GM19452 (cell line): Measurements from ENCODE around the gene RSPRY1.

Experiments
- ATAC-seq: cut with Tn5 transposase; IDR thresholded peaks from one replicate; pipeline ENCODE4 v1.9.1; 2021; ENCODE audit not compliant: unreplicated experiment

RSPRY1 gene

DNA sequence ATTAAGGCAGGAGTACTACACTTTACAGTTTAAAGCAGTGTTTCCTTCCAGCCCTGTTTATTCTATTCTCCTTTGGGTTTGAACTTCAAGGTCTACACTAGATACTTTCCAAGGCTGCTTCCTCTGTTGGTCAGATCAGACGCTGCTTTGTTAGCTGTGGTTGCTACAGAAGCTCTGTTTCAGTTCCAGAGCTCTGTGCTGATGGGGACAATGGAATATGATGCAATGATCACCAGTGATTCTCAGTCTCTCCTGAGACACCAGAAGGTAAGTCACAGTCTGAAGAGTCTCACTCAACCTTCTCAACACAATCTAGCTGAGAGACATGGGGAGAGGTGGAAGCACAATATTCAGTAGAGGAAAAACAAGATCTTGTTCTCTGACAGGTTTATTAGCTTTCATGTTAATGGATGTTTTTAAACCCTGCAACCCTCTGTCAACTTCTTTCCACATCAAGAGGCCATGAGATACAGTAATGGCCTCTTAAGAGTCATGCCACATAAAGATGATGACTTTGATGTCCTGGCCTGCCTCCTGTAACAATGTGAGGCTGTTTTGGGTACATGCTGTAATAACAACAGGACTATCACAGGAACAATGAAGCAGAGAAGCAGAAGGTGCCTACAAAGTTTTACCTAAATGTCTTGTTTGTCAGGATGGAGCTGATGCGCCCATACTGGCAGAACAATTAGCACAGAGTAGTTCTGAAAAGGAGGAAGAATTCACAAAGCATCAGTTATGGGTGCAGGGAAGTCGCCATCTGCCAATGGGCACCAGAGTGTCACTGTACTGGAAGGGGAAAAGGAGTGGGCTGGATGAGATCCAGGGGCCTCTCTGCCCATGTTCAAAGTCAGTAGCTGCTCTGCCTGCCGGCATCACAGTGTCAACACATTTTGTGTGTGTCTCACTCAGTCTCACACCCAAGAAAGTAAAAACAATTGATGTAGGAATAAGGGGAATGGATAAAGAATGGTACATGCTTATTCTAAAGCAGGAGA, 33.7 kb upstream of the RSPRY1 start:
- no peak for ATAC-seq

DNA sequence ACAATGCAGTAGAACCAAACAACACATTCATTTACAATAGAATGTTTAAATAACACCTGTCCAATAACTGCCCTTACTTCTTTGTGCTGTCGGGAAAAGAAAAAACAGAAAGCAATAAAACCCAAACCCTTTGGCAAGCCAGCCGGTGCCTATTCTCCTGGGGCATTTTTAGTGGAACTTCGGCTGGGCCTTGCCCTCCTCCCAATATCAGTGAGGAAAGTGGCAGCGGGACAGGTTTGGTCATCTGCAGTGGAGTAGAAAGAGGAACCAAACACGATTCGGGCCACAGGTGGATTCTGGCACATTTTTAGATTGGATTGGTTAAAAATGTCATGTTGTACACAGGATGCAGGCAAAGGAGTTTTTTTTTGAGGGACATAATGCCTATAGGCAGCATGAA, 32.3 kb upstream of the RSPRY1 start:
- no peak for ATAC-seq

DNA sequence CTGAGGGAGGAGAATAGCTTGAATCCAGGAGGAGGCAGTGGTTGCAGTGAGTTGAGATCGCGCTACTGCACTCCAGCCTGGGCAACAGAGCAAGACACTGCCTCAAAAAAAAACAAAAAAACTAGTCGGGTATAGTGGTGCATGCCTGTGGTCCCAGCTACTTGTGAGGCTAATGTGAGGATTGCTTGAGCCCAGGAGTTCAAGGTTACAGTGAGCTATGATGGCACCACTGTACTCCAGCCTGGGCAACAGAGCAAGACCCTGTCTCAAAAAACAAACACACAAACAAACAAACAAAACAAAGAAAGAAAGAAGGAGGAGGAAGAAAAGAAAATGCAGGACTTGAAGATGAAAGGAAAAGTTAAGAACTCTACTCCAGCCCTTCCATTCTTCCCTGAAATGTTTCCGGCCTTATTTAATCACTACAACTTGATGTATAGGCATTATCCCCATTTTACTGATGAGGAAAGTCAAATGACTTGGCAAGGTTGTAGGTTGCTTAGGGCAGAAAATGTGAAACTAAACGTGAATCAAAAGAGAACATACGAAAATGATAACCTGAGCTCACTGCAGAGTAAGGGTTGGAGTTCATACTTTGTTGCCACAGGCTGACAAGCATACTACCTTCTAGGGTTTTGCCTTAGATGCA, 30.3 kb upstream of the RSPRY1 start:
- no peak for ATAC-seq

DNA sequence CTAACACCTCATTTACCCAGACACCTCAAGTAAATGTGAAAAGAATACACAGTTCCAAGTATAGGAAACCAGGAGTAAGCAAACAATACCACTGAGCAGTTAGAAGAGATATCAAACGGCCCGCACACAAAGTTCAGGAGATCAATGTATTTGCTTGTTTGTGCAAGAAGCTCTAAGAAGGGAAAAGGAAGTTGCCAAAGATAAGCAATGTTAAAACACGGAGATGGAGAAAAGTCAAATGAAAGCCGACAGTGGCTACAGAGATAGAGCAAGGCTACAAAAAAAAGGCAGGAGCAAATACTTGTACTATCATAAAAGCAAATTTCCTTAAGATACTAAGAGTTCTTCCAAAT, 29.8 kb upstream of the RSPRY1 start:
- no peak for ATAC-seq

DNA sequence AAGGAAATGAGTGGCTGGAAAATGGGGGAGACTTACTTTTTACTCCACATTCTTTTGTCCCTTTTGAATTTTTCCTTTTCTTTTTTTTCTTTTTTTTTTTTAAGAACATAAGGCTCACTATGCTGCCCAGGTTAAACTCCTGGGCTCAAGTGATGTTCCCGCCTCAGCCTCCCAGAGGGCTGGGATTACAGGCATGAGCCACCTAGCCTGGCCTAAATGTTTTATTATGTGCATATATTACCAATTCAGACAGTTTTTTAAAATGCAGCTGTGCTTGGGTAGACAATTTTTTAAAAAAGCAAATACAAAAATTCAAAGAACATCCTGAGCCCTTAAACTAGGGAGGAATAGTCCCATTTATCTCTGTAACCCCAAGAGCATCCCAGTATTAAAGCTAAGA, 28.6 kb upstream of the RSPRY1 start:
- ATAC-seq, result no peak

DNA sequence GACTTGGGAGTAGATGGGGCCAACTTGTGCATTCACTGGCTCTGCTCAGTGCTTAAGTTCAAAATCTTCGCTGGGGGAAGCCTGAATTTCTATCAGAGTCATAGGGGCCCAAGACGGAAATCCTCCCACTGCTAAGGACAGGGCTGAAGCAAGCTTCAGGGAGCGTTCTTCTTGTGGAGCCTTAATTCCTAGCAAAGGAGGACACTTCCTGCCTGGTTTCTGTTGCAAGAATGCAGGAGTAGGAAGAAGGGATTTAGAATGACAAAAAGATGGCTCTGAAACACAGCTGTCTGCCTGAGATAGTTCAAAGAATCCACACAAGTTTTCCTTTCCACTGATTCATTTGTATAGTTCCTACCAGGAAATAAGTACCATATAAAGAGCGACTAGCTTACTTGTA, 26.7 kb upstream of the RSPRY1 start:
- ATAC-seq, result no peak

DNA sequence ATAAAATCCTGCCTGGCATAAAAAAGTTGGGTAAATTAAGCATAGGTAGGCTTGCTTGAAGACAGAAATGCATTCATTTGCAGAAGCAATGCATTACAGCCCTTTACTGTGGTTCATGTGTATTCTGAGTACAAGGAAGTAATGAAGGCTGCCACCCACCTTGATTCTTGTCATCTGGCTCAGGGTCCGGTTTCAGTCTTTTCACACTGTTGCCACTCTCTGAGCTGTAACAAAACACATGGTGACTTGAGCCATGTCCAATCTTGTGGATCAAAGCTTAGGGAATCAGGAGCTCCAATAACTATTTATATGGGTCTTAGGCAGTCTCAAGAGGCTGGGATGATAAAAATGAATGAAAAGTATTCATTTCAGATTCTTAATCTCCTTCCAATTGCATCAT, 22.3 kb upstream of the RSPRY1 start:
- ATAC-seq, result no peak

DNA sequence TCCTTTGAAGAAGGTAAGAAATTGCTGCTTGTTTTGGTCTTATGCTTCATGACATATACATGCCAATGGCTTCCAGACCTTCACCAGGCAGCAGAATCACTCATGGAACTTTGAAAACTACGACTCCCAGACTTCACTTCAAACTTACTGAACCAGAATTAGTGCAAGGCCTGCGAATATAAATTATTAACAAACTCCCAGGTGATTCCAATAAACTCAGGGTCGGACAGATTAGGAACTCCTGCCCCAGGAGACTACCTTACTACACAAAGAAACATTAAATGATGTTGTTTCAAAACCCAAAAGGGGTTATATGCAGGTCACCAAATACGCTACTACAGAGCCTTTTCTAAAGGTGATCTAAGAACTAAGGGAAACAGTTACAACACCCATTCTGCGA, 20.6 kb upstream of the RSPRY1 start:
- ATAC-seq, result no peak

DNA sequence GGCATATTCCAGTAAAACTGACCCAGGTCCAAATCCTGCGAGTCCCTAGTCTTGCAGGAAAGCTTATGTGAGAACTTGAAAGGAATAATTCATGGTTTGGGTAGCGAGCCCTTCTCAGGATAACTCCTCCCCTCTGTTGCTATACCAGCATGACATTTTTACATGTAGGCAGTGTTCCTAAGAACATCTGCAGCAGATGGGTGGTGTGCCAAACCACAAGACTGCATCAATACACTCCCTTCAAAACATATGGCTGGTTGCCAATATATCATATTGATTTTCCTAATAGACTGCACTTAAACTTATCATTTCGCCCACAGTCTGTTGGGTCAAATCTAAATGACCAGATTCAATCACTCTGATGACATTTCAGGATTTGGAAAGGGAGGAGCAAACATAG, 20.2 kb upstream of the RSPRY1 start:
- ATAC-seq, result no peak

DNA sequence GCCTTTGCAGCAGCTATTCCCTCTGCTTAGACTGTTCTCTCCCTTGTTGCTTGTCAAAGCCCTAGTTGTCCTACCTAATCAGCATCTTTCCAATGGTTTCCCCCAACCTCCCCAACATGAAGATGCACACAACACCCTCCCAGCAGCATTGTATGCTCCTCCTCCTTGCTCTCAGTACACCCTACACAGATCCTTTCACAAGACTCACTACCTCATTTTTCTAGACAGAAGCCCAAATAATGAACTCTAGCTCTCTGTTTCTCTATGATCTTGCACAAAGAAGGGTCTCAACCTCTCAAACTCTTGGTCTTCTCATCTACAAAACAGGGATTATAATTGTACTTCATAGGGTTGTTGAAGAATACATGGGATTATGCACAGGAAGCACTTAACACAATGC, 19.7 kb upstream of the RSPRY1 start:
- ATAC-seq, result no peak

DNA sequence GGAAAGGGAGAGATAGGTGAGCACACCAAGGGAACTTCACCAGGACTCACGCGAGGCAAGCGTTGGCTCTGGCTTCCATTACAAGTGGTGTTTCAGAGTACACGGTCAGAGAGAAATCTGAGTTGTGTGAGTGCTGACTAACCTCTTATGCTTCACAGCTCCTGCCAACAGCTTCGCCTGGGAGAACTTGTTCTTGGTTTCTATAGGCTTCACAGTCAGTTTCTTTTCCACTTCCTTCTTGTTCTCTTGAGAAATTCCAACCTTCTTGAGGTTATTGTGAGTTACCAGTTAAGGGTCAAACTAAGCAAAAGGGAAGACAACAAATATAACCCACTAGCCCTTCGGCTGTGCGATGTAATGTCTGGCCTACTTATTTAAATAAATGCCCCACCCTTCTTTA, 19.2 kb upstream of the RSPRY1 start:
- ATAC-seq, result no peak

DNA sequence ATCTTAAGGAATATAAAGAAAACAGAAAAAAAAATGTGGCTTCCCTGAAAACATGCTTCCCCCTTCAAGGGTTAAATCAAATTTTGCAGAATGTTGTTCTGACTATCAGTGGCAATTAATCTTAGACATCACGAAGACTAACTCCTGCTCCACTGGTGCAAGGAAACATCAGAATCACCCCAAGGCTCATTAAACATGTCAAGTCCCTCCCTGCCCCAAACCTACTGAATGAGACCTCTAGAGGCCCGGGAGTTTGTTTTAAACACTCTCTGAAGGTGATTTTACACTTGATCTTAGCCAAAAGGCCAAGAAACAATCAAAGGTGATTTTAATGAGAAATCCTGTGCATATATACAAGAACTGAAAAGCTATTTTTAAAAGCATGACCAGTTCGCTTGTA, 18.6 kb upstream of the RSPRY1 start:
- ATAC-seq, result no peak

DNA sequence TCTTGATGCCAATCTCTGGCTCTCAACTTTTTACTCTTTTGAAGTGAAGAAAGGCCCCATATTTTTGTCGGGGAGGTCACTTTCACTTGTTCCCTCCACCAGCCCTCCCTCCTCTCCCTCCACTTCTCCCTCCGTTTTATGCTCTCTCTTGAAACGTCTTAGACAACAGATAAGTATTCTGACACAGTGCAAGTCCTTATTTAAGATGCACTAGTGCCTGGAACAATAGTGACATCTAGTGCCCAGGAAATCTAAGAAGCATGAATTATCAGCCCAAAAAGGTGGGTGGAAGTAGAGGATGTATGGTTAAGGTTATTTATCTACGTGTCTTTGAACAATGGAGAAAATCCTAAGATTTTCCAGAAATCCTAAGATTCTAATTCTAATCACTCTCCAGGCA, 18.2 kb upstream of the RSPRY1 start:
- no peak for ATAC-seq

DNA sequence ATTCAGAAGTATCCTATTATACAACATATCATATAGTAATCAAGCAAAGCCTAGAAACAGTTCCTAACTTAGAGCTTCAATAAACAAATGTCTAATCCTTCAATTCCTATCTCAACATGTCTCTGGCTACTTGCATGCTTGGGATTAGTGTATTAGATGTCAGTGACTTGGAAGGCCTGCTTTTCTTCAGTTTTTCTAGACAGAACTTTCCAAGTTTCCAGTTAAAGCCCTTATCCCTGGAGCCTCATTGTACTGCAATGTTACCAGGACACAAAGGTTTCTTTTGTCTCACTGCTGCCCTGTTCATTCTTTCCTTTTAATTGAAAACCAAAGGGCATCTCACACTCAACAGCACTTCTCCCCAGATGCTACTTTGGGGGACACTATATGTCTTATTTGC, 16.8 kb upstream of the RSPRY1 start:
- ATAC-seq, result no peak

DNA sequence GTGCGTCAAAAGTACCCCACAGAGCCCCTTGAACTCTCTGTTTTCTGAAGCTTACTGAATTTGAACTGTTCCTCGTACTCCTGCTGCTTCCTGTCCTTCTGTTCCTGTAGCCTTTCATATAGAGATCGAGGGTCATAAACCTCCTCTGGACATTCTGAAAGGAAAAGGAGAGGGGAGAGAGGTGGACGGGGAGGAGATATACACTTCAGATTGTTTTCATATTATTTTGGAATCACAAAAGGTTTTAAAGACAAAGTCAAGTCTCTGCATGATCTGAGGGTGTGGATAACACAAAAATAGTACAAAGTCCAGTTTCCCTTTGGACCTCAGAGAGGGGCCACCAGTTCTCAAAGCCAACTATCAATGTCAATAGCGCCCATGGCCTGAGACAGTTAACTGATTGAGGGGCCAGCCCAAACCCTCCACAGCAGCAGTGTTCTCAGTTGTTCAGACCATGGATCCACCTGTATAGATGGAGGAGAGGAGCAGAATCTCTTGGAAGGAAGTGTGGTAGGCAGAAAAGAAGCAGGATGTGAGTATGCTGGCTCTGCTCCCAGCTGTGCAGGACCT, 13.3 kb upstream of the RSPRY1 start:
- no peak for ATAC-seq

DNA sequence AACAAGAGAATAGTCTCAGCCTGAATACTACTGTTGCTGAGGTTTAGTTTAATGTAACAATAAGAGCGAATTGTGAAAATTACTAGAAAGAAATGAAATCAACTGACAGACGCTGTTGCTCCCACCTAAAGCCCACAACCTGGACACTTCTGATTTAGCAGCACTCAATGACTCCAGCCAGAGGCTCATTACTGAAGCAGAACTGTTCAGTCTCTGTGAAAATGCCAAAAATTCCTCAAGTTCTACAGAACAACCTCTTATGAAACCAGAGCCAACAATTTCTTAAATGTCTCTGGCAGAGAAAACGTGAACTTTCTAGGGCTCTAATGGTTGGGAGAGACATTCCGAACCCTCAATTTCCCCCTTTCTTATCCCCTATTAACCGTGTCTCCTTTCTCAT, 10.2 kb upstream of the RSPRY1 start:
- ATAC-seq, result no peak

DNA sequence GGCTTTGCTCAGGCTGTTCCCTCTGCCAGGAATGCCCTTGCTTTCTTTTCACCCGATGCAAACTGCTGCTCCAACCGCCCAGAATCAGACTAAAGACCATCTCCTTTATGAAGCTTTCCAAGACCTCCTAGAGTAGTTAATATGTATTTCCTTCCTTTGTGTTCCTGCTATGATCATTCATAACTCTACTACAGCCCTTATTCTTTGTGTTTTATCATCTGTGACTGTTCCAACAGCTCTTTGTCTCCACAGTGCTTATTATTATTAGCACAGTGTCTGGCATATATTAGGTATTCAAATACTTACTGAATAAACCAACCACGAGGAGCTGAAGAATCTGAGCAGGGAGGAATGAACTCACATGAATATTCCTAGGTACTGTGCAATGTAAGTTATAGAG, 7.9 kb upstream of the RSPRY1 start:
- ATAC-seq, result no peak

DNA sequence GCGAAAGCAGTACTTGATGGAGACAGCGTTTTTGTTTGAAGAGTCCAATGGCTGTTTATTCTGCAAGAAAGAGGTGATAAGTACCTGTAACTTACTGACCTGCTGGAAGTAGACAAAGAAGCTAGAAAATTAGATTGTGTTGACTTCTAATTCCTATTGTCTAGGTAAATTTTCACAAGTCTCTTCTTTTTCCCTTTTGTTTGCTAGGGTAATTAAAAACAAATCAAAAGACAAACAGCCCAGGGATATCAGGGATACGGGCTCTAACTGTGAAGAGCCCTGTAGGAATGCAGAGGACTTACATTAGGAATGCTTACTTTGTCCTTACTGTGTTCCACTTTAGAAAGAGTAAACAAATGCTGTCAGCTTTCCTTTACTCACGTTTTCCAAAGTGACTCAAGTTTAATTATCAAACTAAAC, 7.3 kb upstream of the RSPRY1 start:
- no peak for ATAC-seq

DNA sequence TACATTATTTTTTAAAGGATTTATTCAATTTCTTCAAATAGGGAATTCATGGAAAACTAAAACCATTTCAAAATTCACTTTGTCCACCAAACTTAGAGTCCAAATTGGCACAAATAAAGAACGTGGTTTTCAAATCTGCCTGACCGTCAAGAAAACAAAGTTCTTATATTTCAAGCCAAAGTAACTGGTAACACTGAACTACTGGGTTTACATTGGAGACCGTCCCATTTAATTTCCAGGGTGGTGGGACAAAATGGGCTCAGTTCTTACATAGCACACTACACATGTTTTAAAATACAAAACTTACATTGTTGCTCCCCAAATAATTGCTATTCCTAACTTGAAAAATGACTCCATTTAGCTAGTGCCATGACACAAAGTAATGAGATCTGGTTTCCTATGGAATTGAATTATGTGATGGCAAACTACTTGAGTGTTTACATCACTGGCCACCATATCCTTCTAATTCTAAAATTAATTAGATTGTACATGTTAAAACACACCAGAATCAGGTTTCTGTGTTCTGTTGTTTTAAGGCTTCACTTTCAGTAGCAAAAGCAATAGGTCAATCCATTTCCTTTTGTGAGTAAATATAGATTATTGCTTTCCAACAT, 6.8 kb upstream of the RSPRY1 start:
- ATAC-seq, result no peak

DNA sequence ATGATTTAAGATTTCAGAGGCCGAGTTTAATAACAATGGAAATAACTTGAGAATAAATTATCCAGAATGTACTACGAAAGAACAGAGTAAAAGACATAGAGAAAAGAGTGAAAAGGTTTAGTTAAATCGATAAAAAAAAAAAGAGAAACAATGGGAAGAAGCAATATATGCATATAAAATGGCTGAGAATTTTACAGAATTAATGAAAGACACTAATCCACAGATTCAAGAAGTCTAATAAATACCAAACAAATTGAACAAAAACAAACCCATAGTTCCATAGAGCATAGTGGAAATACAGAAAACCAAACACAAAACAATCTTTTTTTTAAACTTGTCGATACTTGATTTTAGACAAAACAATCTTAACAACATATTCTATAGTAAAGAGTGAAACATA, 2.0 kb upstream of the RSPRY1 start:
- no peak for ATAC-seq

DNA sequence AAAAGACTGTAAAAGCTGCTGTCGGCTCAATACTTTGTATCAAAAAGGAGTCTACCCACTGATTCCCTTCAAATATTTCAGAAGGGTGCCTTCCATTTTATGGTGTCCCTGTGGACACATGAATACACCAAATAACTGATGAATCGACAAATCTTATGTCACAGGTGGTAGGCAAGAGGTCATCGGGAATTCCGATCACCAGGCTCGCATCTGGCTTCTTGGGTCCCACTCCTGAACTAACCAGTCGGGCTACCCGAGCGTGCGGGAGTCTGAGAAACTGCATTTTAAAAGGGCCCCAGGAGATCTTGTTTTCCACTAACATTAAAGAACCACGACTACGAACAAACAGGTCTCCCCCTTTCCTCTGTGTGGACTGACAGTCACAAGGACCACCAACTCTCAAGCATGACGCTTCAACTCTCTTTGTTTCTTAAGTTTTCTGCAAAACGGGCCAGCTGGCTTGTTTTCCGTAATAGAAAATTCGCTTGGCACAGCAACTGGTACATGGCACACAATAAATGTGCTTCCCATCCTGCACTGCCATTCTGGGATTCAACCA, 1.2 kb upstream of the RSPRY1 start:
- ATAC-seq, result no peak
